Esophagus muscularis mucosa (tissue), 4 donors: Measurements from ENCODE around the gene ART1. TPM values are rescaled to one million over a fixed set of nuclear protein-coding genes. Genes with fewer than 3 reads are reported as not detected.

Experiments
- DNase-seq: peaks from one replicate; pipeline ENCODE4 v3.0.0-alpha.2; 2017; ENCODE audit errors: extremely low spot score
- H3K27ac ChIP-seq, 4 donors: fragments of 200-600 bp; sonication (generic); replicated peaks in 1 of 4; 1 replicate in 3 of 4; 2 replicates in 1 of 4; pipeline ENCODE4 v1.5.1; 2016 to 2019; ENCODE audit warnings: mild to moderate bottlenecking in 1 of 4
- H3K27me3 ChIP-seq, 4 donors: fragments of 200-600 bp; sonication (generic); one replicate each; pipeline versions ENCODE4 v1.5.1 to v1.6.0; 2016 to 2019
- H3K36me3 ChIP-seq, 4 donors: fragments of 200-600 bp; sonication (generic); one replicate each; pipeline ENCODE4 v1.5.1; 2016 to 2019
- H3K4me1 ChIP-seq, 4 donors: fragments of 200-600 bp; sonication (generic); one replicate each; pipeline ENCODE4 v1.5.1; 2016 to 2019
- H3K4me3 ChIP-seq, 4 donors: fragments of 200-600 bp; sonication (generic); 1 replicate in 2 of 4; 2 replicates in 2 of 4; pipeline ENCODE4 v1.5.1; 2016 to 2019; ENCODE audit warnings: mild to moderate bottlenecking in 4 of 4, moderate library complexity in 1 of 4
- H3K9me3 ChIP-seq, 4 donors: fragments of 200-600 bp; sonication (generic); 1 replicate in 3 of 4; 2 replicates in 1 of 4; pipeline ENCODE4 v1.5.1; 2016 to 2019
- CTCF ChIP-seq, 3 experiments: fragments of 200-600 bp in 2 of 3; fragments of 450-650 bp in 1 of 3; sonication (generic) in 2 of 3; IDR thresholded peaks; one replicate each; pipeline ENCODE4 v1.5.1; 2017 to 2019; ENCODE audit warnings: antibody characterized with exemption in 3 of 3, mild to moderate bottlenecking in 2 of 3, moderate library complexity in 1 of 3
- EP300 ChIP-seq: sonication (generic); formaldehyde crosslinking; IDR thresholded peaks from one replicate; pipeline ENCODE4 v1.6.1; 2017; ENCODE audit warnings: antibody characterized with exemption
- POLR2A ChIP-seq: fragments of 450-650 bp; IDR thresholded peaks from one replicate; pipeline ENCODE4 v1.6.1; 2017; ENCODE audit warnings: antibody characterized with exemption, moderate library complexity, mild to moderate bottlenecking, low read depth
- POLR2AphosphoS5 ChIP-seq, 2 donors: sonication (generic); formaldehyde crosslinking; IDR thresholded peaks; one replicate each; pipeline ENCODE4 v1.6.1; 2017; ENCODE audit warnings: antibody characterized with exemption in 2 of 2
- WGBS: methylation state at CpG from one replicate; pipeline ENCODE4 v1.1.5; 2018; 5-methylcytosine and 5-hydroxymethylcytosine counted together
- intact Hi-C: fragments of 100-400 bp; cut with DNase I; formaldehyde crosslinking; loops from one replicate; pipeline ENCODE4 v1.15.1; 2023
- total RNA-seq, 4 donors: library from RNA; depleted of rRNA; stranded (reverse); fragments of >200 nt; gene quantifications; one replicate each; pipeline versions ENCODE4 v1.1.0 to v1.2.1, GENCODE V29; 2016

Gene ART1
- total RNA-seq, 4 donors from 2014 or later, result not detected

GRCh38 chr11:3679077-3679476, 34.1 kb downstream of the ART1 start:
- peaks cover 85 to 100% (median 99%) of the 10 kb centered on the region in 4 donors for H3K36me3 ChIP-seq
- no peak overlapping the region for H3K4me3 ChIP-seq
- H3K27me3 ChIP-seq, result no peaks in the 10 kb centered on the region
- WGBS, result 94% methylated on average over 3 of the region's 3 CpGs
- no peaks in the 10 kb centered on the region for H3K9me3 ChIP-seq
- DNase-seq, result no peak
- intact Hi-C loops, result no loop called here
- no peak for TF ChIP-seq POLR2A
- TF ChIP-seq EP300, result no peak
- no peak for TF ChIP-seq CTCF (IDR thresholded peaks at IDR 0.05)
- TF ChIP-seq POLR2AphosphoS5 (IDR thresholded peaks at IDR 0.05), result no peak
- H3K27ac ChIP-seq, result no peak overlapping the region
- H3K4me1 ChIP-seq, result peaks cover 0 to 2% (median under 1%) of the 10 kb centered on the region in 4 donors

GRCh38 chr11:3683039-3683438, 38.1 kb downstream of the ART1 start:
- intact Hi-C loops, result no loop called here
- peaks cover 0 to 26% (median 14%) of the 10 kb centered on the region in 4 donors for H3K4me1 ChIP-seq
- WGBS, result 91% methylated on average over 6 of the region's 9 CpGs
- TF ChIP-seq POLR2A, result no peak
- no peak for TF ChIP-seq POLR2AphosphoS5 (IDR thresholded peaks at IDR 0.05)
- no peak for TF ChIP-seq EP300
- TF ChIP-seq CTCF (IDR thresholded peaks at IDR 0.05), result no peak
- no peak for DNase-seq
- H3K9me3 ChIP-seq, result no peaks in the 10 kb centered on the region
- no peaks in the 10 kb centered on the region for H3K27me3 ChIP-seq
- H3K27ac ChIP-seq, result no peak overlapping the region
- H3K36me3 ChIP-seq, result peaks cover 65 to 96% (median 87%) of the 10 kb centered on the region in 4 donors
- H3K4me3 ChIP-seq, result no peak overlapping the region

- Histone ChIP-seq H3K27ac (peak overlapping the region in 2 of 4 donors; percentile 44 to 54), H3K36me3 (peaks cover 54 to 96% (median 87%) of the 10 kb centered on the region in 4 donors), H3K4me1 (peaks cover 0 to 26% (median 14%) of the 10 kb centered on the region in 4 donors), H3K9me3 (no peaks in the 10 kb centered on the region), H3K27me3 (no peaks in the 10 kb centered on the region), H3K4me3 (no peak overlapping the region)
- intact Hi-C loops, result no loop called here
- DNase-seq, result no peak
- 94% methylated on average over 12 of the region's 12 CpGs for WGBS
- TF ChIP-seq POLR2AphosphoS5 (IDR thresholded peaks at IDR 0.05), result no peak
- no peak for TF ChIP-seq EP300
- no peak for TF ChIP-seq CTCF (IDR thresholded peaks at IDR 0.05)
- no peak for TF ChIP-seq POLR2A
These were observed 39.3 kb downstream of the ART1 start for GRCh38 chr11:3684129-3684818.

- intact Hi-C loops, result no loop called here
- Histone ChIP-seq H3K27me3 (no peaks in the 10 kb centered on the region), H3K9me3 (no peaks in the 10 kb centered on the region), H3K27ac (peak overlapping the region in 1 of 4 donors; percentile 44), H3K4me1 (peaks cover 0 to 26% (median 14%) of the 10 kb centered on the region in 4 donors), H3K4me3 (no peak overlapping the region), H3K36me3 (peaks cover 48 to 96% (median 87%) of the 10 kb centered on the region in 4 donors)
- TF ChIP-seq POLR2A (no peak), EP300 (no peak), POLR2AphosphoS5 (IDR thresholded peaks at IDR 0.05) (no peak), CTCF (IDR thresholded peaks at IDR 0.05) (no peak)
- DNase-seq, result no peak
- WGBS, result 39% methylated on average over 2 of the region's 2 CpGs
These were observed 39.9 kb downstream of the ART1 start for GRCh38 chr11:3684819-3685172.

- no peak for DNase-seq
- no peaks in the 10 kb centered on the region for H3K9me3 ChIP-seq
- no peak for TF ChIP-seq CTCF (IDR thresholded peaks at IDR 0.05)
- no peak for TF ChIP-seq EP300
- TF ChIP-seq POLR2AphosphoS5 (IDR thresholded peaks at IDR 0.05), result no peak
- TF ChIP-seq POLR2A, result no peak
- H3K27ac ChIP-seq, result peak overlapping the region in 1 of 4 donors; percentile 43
- no peak overlapping the region for H3K4me3 ChIP-seq
- peaks cover 49 to 96% (median 87%) of the 10 kb centered on the region in 4 donors for H3K36me3 ChIP-seq
- H3K27me3 ChIP-seq, result no peaks in the 10 kb centered on the region
- intact Hi-C loops, result no loop called here
- 71% methylated on average over 7 of the region's 7 CpGs for WGBS
- H3K4me1 ChIP-seq, result peaks cover 0 to 26% (median 14%) of the 10 kb centered on the region in 4 donors
These were observed 41.0 kb downstream of the ART1 start for GRCh38 chr11:3685923-3686322.
